ENCODE results near the gene ACAP2.

- TF ChIP-seq CTCF (IDR thresholded peaks at IDR 0.05; ENCODE audit: insufficient read depth, low read depth, low read length): no peak
- no peak for TF ChIP-seq EZH2 (IDR thresholded peaks at IDR 0.05; ENCODE audit: insufficient read depth, low read length)
Measured at GRCh38 chr3:195284842-195285241, 158.0 kb downstream of the ACAP2 start.
